ENCODE data around the gene DEAF1. TPM values are rescaled to one million over a fixed set of nuclear protein-coding genes. Genes with fewer than 3 reads are reported as not detected.

Gene DEAF1
- total and polyA plus RNA-seq, 2 donors (not counting 3 experiments of a cell fraction or from before 2014, with no cell fraction given) = 43.6 to 55.7 TPM

- dilution Hi-C loops (cut with MboI; ENCODE audit: extremely low pct_ligation_motif_present, low sequenced_read_pairs) = no loop called here
- TF ChIP-seq EZH2 (IDR thresholded peaks at IDR 0.05; ENCODE audit: borderline replicate concordance, low read depth, low read length, severe bottlenecking) = no peak
- no peaks in the 10 kb centered on the region for H3K9me3 ChIP-seq (replicated peaks; ENCODE audit: control insufficient read depth, insufficient read depth, low read length)
- CTCF ChIA-PET = no interaction called here
- intact Hi-C loops (cut with micrococcal nuclease) = no loop called here
- BruUV-seq (replicated peaks) = no TSS peak
- peaks cover 1% of the 10 kb centered on the region for H3K4me1 ChIP-seq (ENCODE audit: control insufficient read depth, extremely low read depth, insufficient read depth, low read length)
- POLR2A ChIA-PET = no interaction called here
- H3K9me1 ChIP-seq (replicated peaks; ENCODE audit: control insufficient read depth, extremely low read depth, insufficient read depth, low read length) = no peaks in the 10 kb centered on the region
- no peaks in the 10 kb centered on the region for H4K20me1 ChIP-seq (replicated peaks; ENCODE audit: control insufficient read depth, extremely low read depth, insufficient read depth, low read length)
- DNase-seq (ENCODE audit: low read depth, low spot score) (no peak), FAIRE-seq (no peak)
- no peaks in the 10 kb centered on the region for H3K27me3 ChIP-seq (ENCODE audit: control insufficient read depth in 2 of 2, insufficient read depth in 2 of 2, low read length in 2 of 2)
- H3K79me2 ChIP-seq (ENCODE audit: control insufficient read depth, insufficient read depth, low read length) = no peaks in the 10 kb centered on the region
- no peak overlapping the region for H3K27ac ChIP-seq (ENCODE audit: insufficient read depth, low read depth, low read length)
- no peak overlapping the region for H3K4me3 ChIP-seq (replicated peaks in 1 of 3; ENCODE audit: insufficient read depth in 1 of 3, low read depth in 1 of 3, low read length in 3 of 3)
- H3K4me2 ChIP-seq (ENCODE audit: insufficient read depth, low read length) = no peak overlapping the region
- no peaks in the 10 kb centered on the region for H3K36me3 ChIP-seq (ENCODE audit: control insufficient read depth in 2 of 2, extremely low read depth in 1 of 2, insufficient read depth in 2 of 2, low read length in 2 of 2)
- H3K9ac ChIP-seq (replicated peaks; ENCODE audit: extremely low read depth, insufficient read depth, low read length) = no peak overlapping the region
- H2AFZ ChIP-seq (ENCODE audit: low read depth, low read length) = no peak overlapping the region
These were observed 74.8 kb downstream of the DEAF1 start for GRCh38 chr11:620201-620600.

GRCh38 chr11:619628-620050 is 75.4 kb downstream of the DEAF1 start:
- H3K36me3 ChIP-seq (ENCODE audit: control insufficient read depth in 2 of 2, extremely low read depth in 1 of 2, insufficient read depth in 2 of 2, low read length in 2 of 2) = no peaks in the 10 kb centered on the region
- peaks cover 6% of the 10 kb centered on the region for H3K4me1 ChIP-seq (ENCODE audit: control insufficient read depth, extremely low read depth, insufficient read depth, low read length)
- no peaks in the 10 kb centered on the region for H3K79me2 ChIP-seq (ENCODE audit: control insufficient read depth, insufficient read depth, low read length)
- no peak for TF ChIP-seq POLR2AphosphoS5 (IDR thresholded peaks at IDR 0.05; ENCODE audit: insufficient read depth, low read depth, low read length)
- TF ChIP-seq CTCF (IDR thresholded peaks at IDR 0.05; ENCODE audit: extremely low read depth in 1 of 2, insufficient read depth in 1 of 2, low read depth in 1 of 2, low read length in 2 of 2) = no peak
- no peak for TF ChIP-seq EZH2 (IDR thresholded peaks at IDR 0.05; ENCODE audit: borderline replicate concordance, low read depth, low read length, severe bottlenecking)
- TF ChIP-seq MYC (IDR thresholded peaks at IDR 0.05; ENCODE audit: low read depth, low read length) = no peak
- no peak for TF ChIP-seq JUN (IDR thresholded peaks at IDR 0.05; ENCODE audit: borderline replicate concordance, insufficient read depth, insufficient read length, low read depth)
- TF ChIP-seq MAX (IDR thresholded peaks at IDR 0.05; ENCODE audit: insufficient read depth, insufficient read length) = no peak
- no peak for TF ChIP-seq FOS (IDR thresholded peaks at IDR 0.05; ENCODE audit: borderline replicate concordance, insufficient read depth, low read length)
- TF ChIP-seq GATA2 (IDR thresholded peaks at IDR 0.05; ENCODE audit: insufficient read depth, insufficient read length, low read depth, low read length) = no peak
- TF ChIP-seq POLR2A (IDR thresholded peaks at IDR 0.05; ENCODE audit: low read depth, low read length) = no peak
- no peaks in the 10 kb centered on the region for H4K20me1 ChIP-seq (replicated peaks; ENCODE audit: control insufficient read depth, extremely low read depth, insufficient read depth, low read length)
- no peak overlapping the region for H2AFZ ChIP-seq (ENCODE audit: low read depth, low read length)
- H3K4me2 ChIP-seq (ENCODE audit: insufficient read depth, low read length) = no peak overlapping the region
- H3K4me3 ChIP-seq (replicated peaks in 1 of 3; ENCODE audit: insufficient read depth in 1 of 3, low read depth in 1 of 3, low read length in 3 of 3) = no peak overlapping the region
- FAIRE-seq = no peak
- no peaks in the 10 kb centered on the region for H3K9me3 ChIP-seq (replicated peaks; ENCODE audit: control insufficient read depth, insufficient read depth, low read length)
- ChIA-PET POLR2A (no interaction called here), CTCF (no interaction called here)
- no TSS peak for BruUV-seq (replicated peaks)
- intact Hi-C loops (cut with micrococcal nuclease) = no loop called here
- dilution Hi-C loops (cut with MboI; ENCODE audit: extremely low pct_ligation_motif_present, low sequenced_read_pairs) = no loop called here
- H3K27ac ChIP-seq (ENCODE audit: insufficient read depth, low read depth, low read length) = no peak overlapping the region
- no peak for DNase-seq (ENCODE audit: low read depth, low spot score)
- no peaks in the 10 kb centered on the region for H3K9me1 ChIP-seq (replicated peaks; ENCODE audit: control insufficient read depth, extremely low read depth, insufficient read depth, low read length)
- H3K9ac ChIP-seq (replicated peaks; ENCODE audit: extremely low read depth, insufficient read depth, low read length) = no peak overlapping the region
- H3K27me3 ChIP-seq (ENCODE audit: control insufficient read depth in 2 of 2, insufficient read depth in 2 of 2, low read length in 2 of 2) = no peaks in the 10 kb centered on the region

All from endothelial cell of umbilical vein (primary cell).